H9 (cell line): ENCODE results near the gene AKR1A1. TPM values are rescaled to one million over a fixed set of nuclear protein-coding genes. Genes with fewer than 3 reads are reported as not detected.
"Not testable (repeated sequence)": the region's sequence is repeated elsewhere in the genome, so short reads cannot be mapped to it uniquely, and the experiment has no call there.

Experiments used
- DNase-seq: peaks from one replicate; pipeline ENCODE4 v3.0.0-alpha.2; 2017
- H2AFZ ChIP-seq: one replicate; pipeline ENCODE4 v1.6.1; 2013; ENCODE audit warnings: mild to moderate bottlenecking, low read length, control low read depth, moderate library complexity
- H2AK5ac ChIP-seq: 2 replicates; pipeline ENCODE4 v1.6.1; 2013; ENCODE audit warnings: low read length, control low read depth, mixed read lengths; ENCODE audit not compliant: insufficient read length
- H2BK120ac ChIP-seq: one replicate; pipeline ENCODE4 v1.6.1; 2013; ENCODE audit warnings: low read depth, mild to moderate bottlenecking, low read length, control low read depth, inconsistent platforms; ENCODE audit not compliant: poor library complexity, severe bottlenecking
- H2BK12ac ChIP-seq: 2 replicates; pipeline ENCODE4 v1.6.1; 2013; ENCODE audit warnings: low read length, control low read depth, mixed read lengths, low read depth; ENCODE audit not compliant: insufficient read length
- H2BK15ac ChIP-seq: 2 replicates; pipeline ENCODE4 v1.6.1; 2013; ENCODE audit warnings: low read depth, low read length, control low read depth
- H2BK20ac ChIP-seq: one replicate; pipeline ENCODE4 v1.6.1; 2013; ENCODE audit warnings: low read depth, mild to moderate bottlenecking, low read length, control low read depth, inconsistent platforms; ENCODE audit not compliant: poor library complexity, severe bottlenecking
- H2BK5ac ChIP-seq: 2 replicates; pipeline ENCODE4 v1.6.1; 2013; ENCODE audit warnings: low read length, control low read depth, mixed read lengths; ENCODE audit not compliant: insufficient read length
- H3K14ac ChIP-seq: 2 replicates; pipeline ENCODE4 v1.6.1; 2013; ENCODE audit warnings: low read length, control low read depth; ENCODE audit not compliant: insufficient read depth
- H3K18ac ChIP-seq: 2 replicates; pipeline ENCODE4 v1.6.1; 2013; ENCODE audit warnings: low read depth, mild to moderate bottlenecking, mixed read lengths, low read length, control low read depth; ENCODE audit not compliant: insufficient read length
- H3K23ac ChIP-seq: 2 replicates; pipeline ENCODE4 v1.6.1; 2013; ENCODE audit warnings: low read length, control low read depth, mixed read lengths, low read depth; ENCODE audit not compliant: insufficient read length
- H3K23me2 ChIP-seq: 2 replicates; pipeline ENCODE4 v1.6.1; 2013; ENCODE audit warnings: low read depth, mild to moderate bottlenecking, mixed read lengths, low read length, control low read depth; ENCODE audit not compliant: insufficient read length, poor library complexity, severe bottlenecking
- H3K27ac ChIP-seq: 2 replicates; pipeline ENCODE4 v1.5.1; 2013; ENCODE audit warnings: low read length, control low read depth, mixed read lengths, low read depth; ENCODE audit not compliant: insufficient read length
- H3K27me3 ChIP-seq: 2 replicates; pipeline ENCODE4 v1.6.1; 2013; ENCODE audit warnings: low read length, control low read depth, inconsistent platforms; ENCODE audit not compliant: insufficient read depth
- H3K4ac ChIP-seq: 2 replicates; pipeline ENCODE4 v1.6.1; 2013; ENCODE audit warnings: low read depth, mild to moderate bottlenecking, control low read depth, inconsistent platforms, low read length, moderate library complexity
- H3K4me1 ChIP-seq: 2 replicates; pipeline ENCODE4 v1.6.1; 2013; ENCODE audit warnings: low read length, control low read depth, inconsistent platforms; ENCODE audit not compliant: insufficient read depth
- H3K4me2 ChIP-seq: 2 replicates; pipeline ENCODE4 v1.6.1; 2013; ENCODE audit warnings: low read length, control low read depth, mixed read lengths; ENCODE audit not compliant: insufficient read length, insufficient read depth
- H3K56ac ChIP-seq: 2 replicates; pipeline ENCODE4 v1.6.1; 2013; ENCODE audit warnings: low read depth, mild to moderate bottlenecking, mixed read lengths, low read length, control low read depth; ENCODE audit not compliant: insufficient read length
- H3K79me1 ChIP-seq: 2 replicates; pipeline ENCODE4 v1.6.1; 2013; ENCODE audit warnings: low read depth, mild to moderate bottlenecking, moderate library complexity, low read length, control low read depth, inconsistent platforms; ENCODE audit not compliant: insufficient read depth, poor library complexity, severe bottlenecking
- H3K79me2 ChIP-seq: 2 replicates; pipeline ENCODE4 v1.6.1; 2013; ENCODE audit warnings: low read length, control low read depth, inconsistent platforms; ENCODE audit not compliant: insufficient read depth
- H3K9ac ChIP-seq: 2 replicates; pipeline ENCODE4 v1.6.1; 2013; ENCODE audit warnings: low read length, control low read depth, mixed read lengths; ENCODE audit not compliant: insufficient read length; ENCODE audit errors: extremely low read depth
- H3K9me3 ChIP-seq: one replicate; pipeline ENCODE4 v1.6.1; 2013; ENCODE audit warnings: low read depth, low read length, inconsistent platforms; ENCODE audit not compliant: control insufficient read depth
- H3T11ph ChIP-seq: one replicate; pipeline ENCODE4 v1.6.1; 2013; ENCODE audit warnings: mild to moderate bottlenecking, low read length, control low read depth, inconsistent platforms
- H4K20me1 ChIP-seq: one replicate; pipeline ENCODE4 v1.6.1; 2013; ENCODE audit not compliant: control insufficient read depth, insufficient read length, insufficient read depth
- H4K5ac ChIP-seq: 2 replicates; pipeline ENCODE4 v1.6.1; 2013; ENCODE audit warnings: low read depth, mild to moderate bottlenecking, mixed read lengths, low read length, control low read depth; ENCODE audit not compliant: insufficient read length
- H4K8ac ChIP-seq: replicated peaks from 2 replicates; pipeline ENCODE4 v1.6.1; 2013; ENCODE audit warnings: low read length, control low read depth, mixed read lengths, low read depth; ENCODE audit not compliant: insufficient read length
- H4K91ac ChIP-seq: 2 replicates; pipeline ENCODE4 v1.6.1; 2013; ENCODE audit warnings: low read depth, mild to moderate bottlenecking, moderate library complexity, mixed read lengths, low read length, control low read depth; ENCODE audit not compliant: insufficient read length
- H3K27ac Mint-ChIP-seq, 3 experiments: 2 replicates in 2 of 3; 3 replicates in 1 of 3; pipeline ENCODE4 v1.8.0; 2020 to 2021; ENCODE audit warnings: mixed read lengths in 3 of 3, mild to moderate bottlenecking in 1 of 3, moderate library complexity in 1 of 3
- H3K27me3 Mint-ChIP-seq: 2 replicates; pipeline ENCODE4 v1.8.0; 2021; ENCODE audit warnings: low read depth, mild to moderate bottlenecking, moderate library complexity, mixed read lengths
- H3K36me3 Mint-ChIP-seq, 3 experiments: 2 replicates in 2 of 3; 3 replicates in 1 of 3; pipeline ENCODE4 v1.8.0; 2020 to 2021; ENCODE audit warnings: low read depth in 3 of 3, mixed read lengths in 3 of 3; ENCODE audit not compliant: insufficient read depth in 1 of 3
- H3K4me1 Mint-ChIP-seq, 2 experiments: 2 replicates each; pipeline ENCODE4 v1.8.0; 2020; ENCODE audit warnings: mixed read lengths in 2 of 2
- H3K4me3 Mint-ChIP-seq, 2 experiments: 2 replicates in 1 of 2; 3 replicates in 1 of 2; pipeline ENCODE4 v1.8.0; 2020 to 2021; ENCODE audit warnings: mild to moderate bottlenecking in 2 of 2, mixed read lengths in 2 of 2, moderate library complexity in 1 of 2
- H3K9me3 Mint-ChIP-seq, 2 experiments: 2 replicates in 1 of 2; 3 replicates in 1 of 2; pipeline ENCODE4 v1.8.0; 2020; ENCODE audit warnings: mild to moderate bottlenecking in 2 of 2, mixed read lengths in 2 of 2, moderate library complexity in 1 of 2
- WGBS: extraction: QIAGEN DNeasy Blood & Tissue Kit; methylation state at CpG from one replicate; pipeline ENCODE4 v1.1.7; 2013; ENCODE audit warnings: missing lambda C conversion rate, low lambda C conversion rate, mixed read lengths; ENCODE audit not compliant: insufficient read length; ENCODE audit errors: extremely low coverage; 5-methylcytosine and 5-hydroxymethylcytosine counted together
- total RNA-seq: library from RNA; stranded (reverse); gene quantifications from 2 replicates; pipeline ENCODE4 v1.2.1, GENCODE V29; 2021
- TF ChIP-seq, protein P1 (sequence below): fragments of 200-600 bp; sonication (generic); conservative IDR thresholded peaks from 3 replicates; pipeline ENCODE4 v1.8.0; 2021; ENCODE audit warnings: antibody characterized with exemption, mild to moderate bottlenecking

The AKR1A1 gene
- total RNA-seq, 1 experiment from 2014 or later = 286 TPM

DNA sequence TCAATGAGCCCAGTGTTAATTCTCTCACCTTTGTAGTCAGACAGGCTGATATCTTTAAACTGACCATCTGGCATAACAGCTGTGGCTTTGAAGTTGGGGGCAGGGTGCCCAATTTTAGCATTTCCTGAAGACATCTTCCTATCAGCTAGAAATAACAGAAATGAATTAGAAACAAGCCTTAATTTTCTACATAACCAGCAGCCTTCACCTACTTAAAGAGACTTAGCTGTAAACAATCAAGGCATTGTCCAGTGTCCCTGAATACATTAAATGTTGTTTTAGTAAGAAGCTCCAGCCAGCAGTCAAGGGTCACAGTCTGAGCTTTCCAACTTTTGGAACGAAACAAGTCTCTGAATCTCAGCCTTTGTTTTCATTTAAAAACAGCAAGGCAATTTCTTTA, 31.7 kb upstream of the AKR1A1 start:
- no peak overlapping the region for H2AK5ac ChIP-seq
- no peak overlapping the region for H3K27ac Mint-ChIP-seq
- no peak overlapping the region for H2BK5ac ChIP-seq
- no peak overlapping the region for H2BK20ac ChIP-seq
- H3K14ac ChIP-seq = no peak overlapping the region
- no peak overlapping the region for H2BK15ac ChIP-seq
- peak overlapping the region; percentile 75 for H3K4me2 ChIP-seq
- peaks cover 5% of the 10 kb centered on the region for H3K23me2 ChIP-seq
- no peak for DNase-seq
- H3K4me1 ChIP-seq = peaks cover 4% of the 10 kb centered on the region
- peaks cover 43 to 55% (median 47%) of the 10 kb centered on the region in 3 experiments; a peak in 6 of 7 replicates for H3K36me3 Mint-ChIP-seq
- H2BK120ac ChIP-seq = no peak overlapping the region
- no CpG with 5 or more reads among the region's 1 CpG for WGBS
- no peak overlapping the region for H3K27ac ChIP-seq
- peaks cover 3% of the 10 kb centered on the region for H3K79me1 ChIP-seq
- H3K27me3 Mint-ChIP-seq = no peaks in the 10 kb centered on the region
- H4K20me1 ChIP-seq = no peaks in the 10 kb centered on the region
- H3K23ac ChIP-seq = no peak overlapping the region
- TF ChIP-seq, protein P1, sequence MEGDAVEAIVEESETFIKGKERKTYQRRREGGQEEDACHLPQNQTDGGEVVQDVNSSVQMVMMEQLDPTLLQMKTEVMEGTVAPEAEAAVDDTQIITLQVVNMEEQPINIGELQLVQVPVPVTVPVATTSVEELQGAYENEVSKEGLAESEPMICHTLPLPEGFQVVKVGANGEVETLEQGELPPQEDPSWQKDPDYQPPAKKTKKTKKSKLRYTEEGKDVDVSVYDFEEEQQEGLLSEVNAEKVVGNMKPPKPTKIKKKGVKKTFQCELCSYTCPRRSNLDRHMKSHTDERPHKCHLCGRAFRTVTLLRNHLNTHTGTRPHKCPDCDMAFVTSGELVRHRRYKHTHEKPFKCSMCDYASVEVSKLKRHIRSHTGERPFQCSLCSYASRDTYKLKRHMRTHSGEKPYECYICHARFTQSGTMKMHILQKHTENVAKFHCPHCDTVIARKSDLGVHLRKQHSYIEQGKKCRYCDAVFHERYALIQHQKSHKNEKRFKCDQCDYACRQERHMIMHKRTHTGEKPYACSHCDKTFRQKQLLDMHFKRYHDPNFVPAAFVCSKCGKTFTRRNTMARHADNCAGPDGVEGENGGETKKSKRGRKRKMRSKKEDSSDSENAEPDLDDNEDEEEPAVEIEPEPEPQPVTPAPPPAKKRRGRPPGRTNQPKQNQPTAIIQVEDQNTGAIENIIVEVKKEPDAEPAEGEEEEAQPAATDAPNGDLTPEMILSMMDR = no peak
- peaks cover 28% of the 10 kb centered on the region; the same call in 1 of the 2 replicates for H3K79me2 ChIP-seq
- no peak overlapping the region for H3K9ac ChIP-seq
- no peaks in the 10 kb centered on the region; a peak in 2 of 5 replicates for H3K9me3 Mint-ChIP-seq
- no peak overlapping the region for H4K91ac ChIP-seq
- no peak overlapping the region for H4K8ac ChIP-seq
- H3K9me3 ChIP-seq = no peaks in the 10 kb centered on the region
- H3K4me3 Mint-ChIP-seq = peak overlapping the region; percentile 94 to 97
- H2BK12ac ChIP-seq = no peak overlapping the region
- H2AFZ ChIP-seq = no peak overlapping the region
- H3K18ac ChIP-seq = no peak overlapping the region
- peaks cover 24 to 30% of the 10 kb centered on the region in 2 experiments for H3K4me1 Mint-ChIP-seq
- no peak overlapping the region for H3K4ac ChIP-seq
- no peaks in the 10 kb centered on the region for H3K27me3 ChIP-seq
- H3T11ph ChIP-seq = no peak overlapping the region
- no peak overlapping the region for H4K5ac ChIP-seq
- no peak overlapping the region for H3K56ac ChIP-seq

DNA sequence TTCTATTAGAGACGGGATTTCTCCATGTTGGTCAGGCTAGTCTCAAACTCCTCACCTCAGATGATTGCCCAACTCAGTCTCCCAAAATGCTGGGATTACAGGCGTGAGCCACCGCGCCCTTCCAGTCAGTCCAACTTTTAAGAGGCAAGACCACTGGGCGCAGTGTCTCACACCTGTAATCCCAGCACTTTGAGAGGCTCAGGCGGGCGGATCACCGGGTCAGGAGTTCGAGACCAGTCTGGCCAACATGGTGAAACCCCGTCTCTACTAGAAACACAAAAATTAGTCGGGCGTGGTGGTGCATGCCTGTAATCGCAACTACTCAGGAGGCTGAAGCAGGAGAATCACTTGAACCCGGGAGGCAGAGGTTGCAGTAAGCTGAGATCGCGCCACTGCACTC, 30.9 kb upstream of the AKR1A1 start:
- H2BK120ac ChIP-seq, H3K27me3 Mint-ChIP-seq, H3K18ac ChIP-seq, H2BK5ac ChIP-seq, H2AFZ ChIP-seq, H3K79me1 ChIP-seq, H4K91ac ChIP-seq, H3K9ac ChIP-seq, H4K20me1 ChIP-seq, H3K27ac ChIP-seq, H3T11ph ChIP-seq, H3K27me3 ChIP-seq, H2AK5ac ChIP-seq, H3K56ac ChIP-seq, DNase-seq, H3K23ac ChIP-seq, H3K4me1 ChIP-seq, H3K23me2 ChIP-seq, H4K8ac ChIP-seq, H4K5ac ChIP-seq, H2BK12ac ChIP-seq, H3K14ac ChIP-seq, H2BK20ac ChIP-seq, H2BK15ac ChIP-seq, H3K9me3 ChIP-seq, H3K9me3 Mint-ChIP-seq, H3K4ac ChIP-seq: not testable (repeated sequence)
- no CpG with 5 or more reads among the region's 16 CpGs for WGBS
- H3K4me2 ChIP-seq = peak overlapping the region; percentile 75
- H3K4me1 Mint-ChIP-seq = peaks cover 25 to 34% of the 10 kb centered on the region in 2 experiments
- peaks cover 28% of the 10 kb centered on the region; the same call in 1 of the 2 replicates for H3K79me2 ChIP-seq
- H3K27ac Mint-ChIP-seq = 0 out of 7 replicates have a peak overlapping the region, but pooled peaks of 1 of the 3 experiments have one; percentile 39
- peak overlapping the region; percentile 94 to 97 for H3K4me3 Mint-ChIP-seq
- H3K36me3 Mint-ChIP-seq = peaks cover 34 to 46% (median 39%) of the 10 kb centered on the region in 3 experiments; a peak in 6 of 7 replicates
